Midbrain (tissue), 1 donor: ENCODE measurements around the gene CCDC181.

ENCODE experiments used
- DNase-seq: peaks from one replicate; lab custom pipeline; 2025; lab: John Stamatoyannopoulos, UW

Gene CCDC181

GRCh38 chr1:169395955-169396354 lies 31.3 kb downstream of the CCDC181 start:
- no peak for DNase-seq

GRCh38 chr1:169392406-169392805 lies 34.9 kb downstream of the CCDC181 start:
- no peak for DNase-seq

- DNase-seq = no peak
Observed at GRCh38 chr1:169390303-169390702, 37.0 kb downstream of the CCDC181 start.

- no peak for DNase-seq
Observed at GRCh38 chr1:169387399-169387798, 39.9 kb downstream of the CCDC181 start.

- DNase-seq = no peak
Observed at GRCh38 chr1:169383449-169383848, 43.8 kb downstream of the CCDC181 start.

- DNase-seq = no peak
Observed at GRCh38 chr1:169381162-169381561, 46.1 kb downstream of the CCDC181 start.

GRCh38 chr1:169371404-169371803 lies 55.9 kb downstream of the CCDC181 start:
- no peak for DNase-seq

GRCh38 chr1:169368406-169368769 lies 58.9 kb downstream of the CCDC181 start:
- no peak for DNase-seq

GRCh38 chr1:169367686-169368405 lies 59.4 kb downstream of the CCDC181 start, which contains the start of the genes BLZF1 and NME7:
Gene BLZF1 (plus strand): TSS chr1:169368195. CDS start chr1:169369523, 1,328 bp downstream.
Gene NME7 (minus strand): TSS chr1:169367797. CDS start chr1:169367710, 87 bp downstream.
- DNase-seq = peak; percentile 97

- DNase-seq = no peak
Observed at GRCh38 chr1:169367096-169367685, 60.1 kb downstream of the CCDC181 start.

- no peak for DNase-seq
Observed at GRCh38 chr1:169364948-169365347, 62.3 kb downstream of the CCDC181 start.

GRCh38 chr1:169363046-169363730 lies 64.1 kb downstream of the CCDC181 start:
- no peak for DNase-seq

GRCh38 chr1:169361281-169361680 lies 66.0 kb downstream of the CCDC181 start:
- no peak for DNase-seq

GRCh38 chr1:169360415-169360814 lies 66.9 kb downstream of the CCDC181 start:
- DNase-seq = no peak

GRCh38 chr1:169348383-169349036 lies 78.8 kb downstream of the CCDC181 start:
- peak; percentile 64 for DNase-seq

GRCh38 chr1:169347688-169348382 lies 79.4 kb downstream of the CCDC181 start:
- no peak for DNase-seq

GRCh38 chr1:169346036-169346589 lies 81.2 kb downstream of the CCDC181 start:
- no peak for DNase-seq

- DNase-seq = no peak
Observed at GRCh38 chr1:169345511-169345910, 81.8 kb downstream of the CCDC181 start.
